Measurements from ENCODE around the gene RNU4-1. TPM values are rescaled to one million over a fixed set of nuclear protein-coding genes. Genes with fewer than 3 reads are reported as not detected.

RNU4-1 gene
- total and polyA plus RNA-seq, 4 donors, result under 0.01 to 26.0 (median under 0.01) TPM; not detected in 1

DNA sequence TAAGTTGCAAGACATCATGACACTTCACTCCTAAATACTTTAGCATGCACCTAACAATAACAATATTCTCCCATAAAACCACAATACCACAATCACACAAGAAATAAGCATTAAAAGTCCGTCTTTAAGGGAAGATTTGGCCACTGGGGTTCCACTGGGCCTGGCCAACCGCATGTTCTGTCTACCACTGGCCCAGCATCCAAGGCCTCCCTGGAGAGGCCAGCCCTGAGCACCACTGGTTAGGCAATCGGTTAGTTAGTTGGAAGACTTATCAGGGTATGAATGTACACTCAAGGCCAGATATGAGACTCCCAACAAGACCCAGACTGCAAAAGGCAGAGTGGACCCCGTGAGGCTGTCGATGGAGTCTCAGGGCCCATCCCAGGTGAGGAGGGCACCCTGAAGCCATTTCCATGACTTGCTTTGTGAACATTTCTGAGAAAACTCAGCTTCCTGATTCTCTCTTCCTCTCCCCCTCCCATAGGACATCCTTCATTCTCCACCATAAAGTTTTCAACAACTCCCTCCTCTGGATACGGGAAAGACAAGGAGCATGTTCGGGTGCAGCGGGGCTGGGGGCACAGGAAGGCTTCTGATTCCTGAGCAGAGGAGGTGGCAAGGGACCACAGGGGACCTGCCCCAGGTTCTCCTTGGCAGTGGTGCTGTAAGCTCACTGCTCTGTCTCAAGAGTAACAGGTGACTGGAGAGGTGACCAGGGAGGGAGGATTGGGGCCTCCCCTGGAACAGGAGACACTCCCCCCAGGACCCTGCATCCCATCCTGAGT, 33.4 kb downstream of the RNU4-1 start:
- H3K27me3 ChIP-seq (ENCODE audit: control insufficient read depth in 4 of 4, insufficient read depth in 4 of 4, low read length in 3 of 4), result no peaks in the 10 kb centered on the region
- WGBS, result 89% methylated on average over 8 of the region's 8 CpGs
- H3K36me3 ChIP-seq (ENCODE audit: control insufficient read depth in 4 of 4, insufficient read depth in 3 of 4, low read depth in 1 of 4, low read length in 3 of 4), result peaks cover 0 to 4% (median 2%) of the 10 kb centered on the region in 4 donors
- peaks cover 2 to 33% (median 21%) of the 10 kb centered on the region in 4 donors for H3K4me1 ChIP-seq (ENCODE audit: control insufficient read depth in 4 of 4, insufficient read depth in 4 of 4, low read length in 3 of 4)
- H3K4me3 ChIP-seq (ENCODE audit: low read depth in 1 of 3, low read length in 3 of 3), result no peak overlapping the region
- DNase-seq (ENCODE audit: low spot score), result no peak
- no peaks in the 10 kb centered on the region for H3K9me3 ChIP-seq (ENCODE audit: control insufficient read depth in 4 of 4, low read length in 3 of 4)
- H3K9ac ChIP-seq (ENCODE audit: low read depth in 1 of 2, low read length in 2 of 2), result no peak overlapping the region
- TF ChIP-seq HNF4A (conservative IDR thresholded peaks at IDR 0.05) (no peak), RAD21 (IDR thresholded peaks at IDR 0.05) (no peak), HNF4G (IDR thresholded peaks at IDR 0.05) (no peak), FOXA2 (IDR thresholded peaks at IDR 0.05) (no peak), SP1 (IDR thresholded peaks at IDR 0.05) (no peak), FOXA1 (IDR thresholded peaks at IDR 0.05) (no peak), RXRA (IDR thresholded peaks at IDR 0.05) (no peak), EGR1 (IDR thresholded peaks at IDR 0.05; ENCODE audit: low read depth in 2 of 2) (no peak), TAF1 (conservative IDR thresholded peaks at IDR 0.05) (no peak), YY1 (IDR thresholded peaks at IDR 0.05) (no peak), JUND (IDR thresholded peaks at IDR 0.05) (no peak), GABPA (IDR thresholded peaks at IDR 0.05 in 1 of 2, conservative IDR thresholded peaks at IDR 0.05 in 1 of 2) (no peak), NR2F2 (IDR thresholded peaks at IDR 0.05) (no peak)
- TF ChIP-seq, protein P1, sequence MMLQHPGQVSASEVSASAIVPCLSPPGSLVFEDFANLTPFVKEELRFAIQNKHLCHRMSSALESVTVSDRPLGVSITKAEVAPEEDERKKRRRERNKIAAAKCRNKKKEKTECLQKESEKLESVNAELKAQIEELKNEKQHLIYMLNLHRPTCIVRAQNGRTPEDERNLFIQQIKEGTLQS (IDR thresholded peaks at IDR 0.05), result no peak
- TF ChIP-seq, protein P2, sequence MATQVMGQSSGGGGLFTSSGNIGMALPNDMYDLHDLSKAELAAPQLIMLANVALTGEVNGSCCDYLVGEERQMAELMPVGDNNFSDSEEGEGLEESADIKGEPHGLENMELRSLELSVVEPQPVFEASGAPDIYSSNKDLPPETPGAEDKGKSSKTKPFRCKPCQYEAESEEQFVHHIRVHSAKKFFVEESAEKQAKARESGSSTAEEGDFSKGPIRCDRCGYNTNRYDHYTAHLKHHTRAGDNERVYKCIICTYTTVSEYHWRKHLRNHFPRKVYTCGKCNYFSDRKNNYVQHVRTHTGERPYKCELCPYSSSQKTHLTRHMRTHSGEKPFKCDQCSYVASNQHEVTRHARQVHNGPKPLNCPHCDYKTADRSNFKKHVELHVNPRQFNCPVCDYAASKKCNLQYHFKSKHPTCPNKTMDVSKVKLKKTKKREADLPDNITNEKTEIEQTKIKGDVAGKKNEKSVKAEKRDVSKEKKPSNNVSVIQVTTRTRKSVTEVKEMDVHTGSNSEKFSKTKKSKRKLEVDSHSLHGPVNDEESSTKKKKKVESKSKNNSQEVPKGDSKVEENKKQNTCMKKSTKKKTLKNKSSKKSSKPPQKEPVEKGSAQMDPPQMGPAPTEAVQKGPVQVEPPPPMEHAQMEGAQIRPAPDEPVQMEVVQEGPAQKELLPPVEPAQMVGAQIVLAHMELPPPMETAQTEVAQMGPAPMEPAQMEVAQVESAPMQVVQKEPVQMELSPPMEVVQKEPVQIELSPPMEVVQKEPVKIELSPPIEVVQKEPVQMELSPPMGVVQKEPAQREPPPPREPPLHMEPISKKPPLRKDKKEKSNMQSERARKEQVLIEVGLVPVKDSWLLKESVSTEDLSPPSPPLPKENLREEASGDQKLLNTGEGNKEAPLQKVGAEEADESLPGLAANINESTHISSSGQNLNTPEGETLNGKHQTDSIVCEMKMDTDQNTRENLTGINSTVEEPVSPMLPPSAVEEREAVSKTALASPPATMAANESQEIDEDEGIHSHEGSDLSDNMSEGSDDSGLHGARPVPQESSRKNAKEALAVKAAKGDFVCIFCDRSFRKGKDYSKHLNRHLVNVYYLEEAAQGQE (IDR thresholded peaks at IDR 0.05), result no peak
- TF ChIP-seq, protein P3, sequence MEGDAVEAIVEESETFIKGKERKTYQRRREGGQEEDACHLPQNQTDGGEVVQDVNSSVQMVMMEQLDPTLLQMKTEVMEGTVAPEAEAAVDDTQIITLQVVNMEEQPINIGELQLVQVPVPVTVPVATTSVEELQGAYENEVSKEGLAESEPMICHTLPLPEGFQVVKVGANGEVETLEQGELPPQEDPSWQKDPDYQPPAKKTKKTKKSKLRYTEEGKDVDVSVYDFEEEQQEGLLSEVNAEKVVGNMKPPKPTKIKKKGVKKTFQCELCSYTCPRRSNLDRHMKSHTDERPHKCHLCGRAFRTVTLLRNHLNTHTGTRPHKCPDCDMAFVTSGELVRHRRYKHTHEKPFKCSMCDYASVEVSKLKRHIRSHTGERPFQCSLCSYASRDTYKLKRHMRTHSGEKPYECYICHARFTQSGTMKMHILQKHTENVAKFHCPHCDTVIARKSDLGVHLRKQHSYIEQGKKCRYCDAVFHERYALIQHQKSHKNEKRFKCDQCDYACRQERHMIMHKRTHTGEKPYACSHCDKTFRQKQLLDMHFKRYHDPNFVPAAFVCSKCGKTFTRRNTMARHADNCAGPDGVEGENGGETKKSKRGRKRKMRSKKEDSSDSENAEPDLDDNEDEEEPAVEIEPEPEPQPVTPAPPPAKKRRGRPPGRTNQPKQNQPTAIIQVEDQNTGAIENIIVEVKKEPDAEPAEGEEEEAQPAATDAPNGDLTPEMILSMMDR (IDR thresholded peaks at IDR 0.05; ENCODE audit: low read depth, low read length, missing input control), result no peak
- TF ChIP-seq, protein P4, sequence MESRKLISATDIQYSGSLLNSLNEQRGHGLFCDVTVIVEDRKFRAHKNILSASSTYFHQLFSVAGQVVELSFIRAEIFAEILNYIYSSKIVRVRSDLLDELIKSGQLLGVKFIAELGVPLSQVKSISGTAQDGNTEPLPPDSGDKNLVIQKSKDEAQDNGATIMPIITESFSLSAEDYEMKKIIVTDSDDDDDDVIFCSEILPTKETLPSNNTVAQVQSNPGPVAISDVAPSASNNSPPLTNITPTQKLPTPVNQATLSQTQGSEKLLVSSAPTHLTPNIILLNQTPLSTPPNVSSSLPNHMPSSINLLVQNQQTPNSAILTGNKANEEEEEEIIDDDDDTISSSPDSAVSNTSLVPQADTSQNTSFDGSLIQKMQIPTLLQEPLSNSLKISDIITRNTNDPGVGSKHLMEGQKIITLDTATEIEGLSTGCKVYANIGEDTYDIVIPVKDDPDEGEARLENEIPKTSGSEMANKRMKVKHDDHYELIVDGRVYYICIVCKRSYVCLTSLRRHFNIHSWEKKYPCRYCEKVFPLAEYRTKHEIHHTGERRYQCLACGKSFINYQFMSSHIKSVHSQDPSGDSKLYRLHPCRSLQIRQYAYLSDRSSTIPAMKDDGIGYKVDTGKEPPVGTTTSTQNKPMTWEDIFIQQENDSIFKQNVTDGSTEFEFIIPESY (IDR thresholded peaks at IDR 0.05), result no peak
- no peak overlapping the region for H3K27ac ChIP-seq (ENCODE audit: low read depth in 1 of 2, low read length in 2 of 2)
